GM12875 (cell line): ENCODE results near the gene ADAMTSL2.

Experiments used
- H3K4me3 ChIP-seq: one replicate; pipeline ENCODE4 v1.5.1; 2011; ENCODE audit warnings: low read depth, low read length, control low read depth
- TF ChIP-seq, protein P1 (sequence below): IDR thresholded peaks from 2 replicates; pipeline ENCODE4 v1.5.1; 2011; ENCODE audit warnings: low read depth, mild to moderate bottlenecking, control low read depth, inconsistent platforms, low read length, moderate library complexity, borderline replicate concordance; ENCODE audit not compliant: insufficient read depth

The ADAMTSL2 gene

DNA sequence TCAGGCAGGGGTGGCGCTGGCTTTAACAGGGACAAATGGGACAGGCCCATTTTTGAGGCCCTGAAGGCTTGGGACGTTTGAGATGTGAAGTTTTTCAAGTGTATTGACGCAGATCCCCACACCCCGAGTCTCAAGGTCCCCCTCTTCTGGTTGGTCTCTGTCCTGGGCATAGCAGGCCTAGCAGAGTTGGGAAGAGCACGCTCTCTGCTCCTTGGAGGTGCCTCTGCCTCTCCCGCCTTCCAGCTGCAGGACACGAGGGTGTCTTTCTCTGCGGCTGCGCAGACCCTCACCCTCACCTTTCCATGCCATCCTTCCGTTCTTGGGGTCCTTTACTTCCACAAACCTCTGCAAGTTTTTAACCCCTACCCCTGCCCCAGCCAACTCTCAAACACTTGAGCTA is 18.6 kb downstream of the ADAMTSL2 start:
- TF ChIP-seq, protein P1, sequence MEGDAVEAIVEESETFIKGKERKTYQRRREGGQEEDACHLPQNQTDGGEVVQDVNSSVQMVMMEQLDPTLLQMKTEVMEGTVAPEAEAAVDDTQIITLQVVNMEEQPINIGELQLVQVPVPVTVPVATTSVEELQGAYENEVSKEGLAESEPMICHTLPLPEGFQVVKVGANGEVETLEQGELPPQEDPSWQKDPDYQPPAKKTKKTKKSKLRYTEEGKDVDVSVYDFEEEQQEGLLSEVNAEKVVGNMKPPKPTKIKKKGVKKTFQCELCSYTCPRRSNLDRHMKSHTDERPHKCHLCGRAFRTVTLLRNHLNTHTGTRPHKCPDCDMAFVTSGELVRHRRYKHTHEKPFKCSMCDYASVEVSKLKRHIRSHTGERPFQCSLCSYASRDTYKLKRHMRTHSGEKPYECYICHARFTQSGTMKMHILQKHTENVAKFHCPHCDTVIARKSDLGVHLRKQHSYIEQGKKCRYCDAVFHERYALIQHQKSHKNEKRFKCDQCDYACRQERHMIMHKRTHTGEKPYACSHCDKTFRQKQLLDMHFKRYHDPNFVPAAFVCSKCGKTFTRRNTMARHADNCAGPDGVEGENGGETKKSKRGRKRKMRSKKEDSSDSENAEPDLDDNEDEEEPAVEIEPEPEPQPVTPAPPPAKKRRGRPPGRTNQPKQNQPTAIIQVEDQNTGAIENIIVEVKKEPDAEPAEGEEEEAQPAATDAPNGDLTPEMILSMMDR, result no peak
- no peak overlapping the region for H3K4me3 ChIP-seq

DNA sequence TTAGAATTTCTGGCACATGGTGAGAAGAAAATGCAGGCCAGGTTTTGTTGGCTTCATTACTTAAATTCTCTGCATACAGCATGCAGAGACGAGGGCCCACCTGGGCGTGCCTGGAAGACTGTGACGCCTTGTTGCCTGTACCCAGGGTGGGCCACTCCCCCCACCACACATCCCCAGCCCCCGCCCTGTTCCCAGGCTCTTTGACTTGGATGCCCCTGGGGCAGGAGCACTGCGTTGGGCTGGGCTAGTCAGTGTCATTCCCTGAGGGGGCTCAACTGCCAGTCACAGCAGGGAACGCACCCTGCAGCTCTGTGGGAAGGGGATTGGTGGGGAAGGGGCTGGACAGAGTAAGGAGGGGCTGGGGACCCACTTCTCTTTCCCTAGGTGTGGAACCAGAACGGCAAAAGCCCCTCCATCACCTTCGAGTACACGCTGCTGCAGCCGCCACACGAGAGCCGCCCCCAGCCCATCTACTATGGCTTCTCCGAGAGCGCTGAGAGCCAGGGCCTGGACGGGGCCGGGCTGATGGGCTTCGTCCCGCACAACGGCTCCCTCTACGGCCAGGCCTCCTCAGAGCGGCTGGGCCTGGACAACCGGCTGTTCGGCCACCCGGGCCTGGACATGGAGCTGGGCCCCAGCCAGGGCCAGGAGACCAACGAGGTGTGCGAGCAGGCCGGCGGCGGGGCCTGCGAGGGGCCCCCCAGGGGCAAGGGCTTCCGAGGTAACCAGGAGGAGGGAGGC is 19.6 kb downstream of the ADAMTSL2 start:
- no peak overlapping the region for H3K4me3 ChIP-seq
- TF ChIP-seq, protein P1, result no peak

DNA sequence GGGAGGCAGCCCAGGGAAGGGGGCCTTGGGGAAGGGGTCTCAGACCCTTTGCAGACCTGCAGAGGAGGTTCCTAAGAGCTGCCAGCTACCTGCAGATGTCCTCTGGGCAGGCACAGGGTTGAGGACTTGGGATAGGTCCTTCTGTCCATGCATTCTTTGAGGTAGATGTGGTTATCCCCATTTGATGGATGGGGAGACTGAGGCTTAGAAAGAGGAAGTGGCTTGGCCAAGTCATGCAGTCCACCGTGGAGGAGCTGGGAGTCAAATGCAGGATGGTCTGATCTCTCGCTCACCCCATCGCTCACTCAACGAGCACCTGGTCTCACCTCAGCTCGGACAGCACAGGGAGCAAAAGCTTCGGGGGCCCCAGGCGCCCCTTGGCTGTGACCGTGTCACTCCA is 20.2 kb downstream of the ADAMTSL2 start:
- TF ChIP-seq, protein P1, result no peak
- no peak overlapping the region for H3K4me3 ChIP-seq

DNA sequence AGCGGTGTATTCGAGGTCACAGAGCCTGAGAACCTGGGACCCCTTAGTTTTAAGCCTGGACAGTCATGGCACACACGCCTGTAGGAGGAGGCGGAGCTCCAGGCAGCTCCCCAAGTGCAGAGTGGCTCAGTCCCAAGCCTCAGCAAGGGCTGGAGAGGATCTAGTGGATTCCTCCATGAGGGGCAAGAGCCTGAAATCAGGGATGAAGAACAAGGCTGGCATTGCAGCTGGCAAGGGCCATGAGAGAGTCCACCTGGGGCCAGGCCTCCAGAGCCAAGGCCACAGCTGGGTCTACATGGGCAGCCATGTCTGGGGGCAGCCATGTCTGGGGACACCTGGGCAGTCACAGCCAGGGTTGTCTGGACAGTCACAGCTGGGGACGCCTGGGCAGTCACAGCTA is 21.9 kb downstream of the ADAMTSL2 start:
- TF ChIP-seq, protein P1, result no peak
- no peak overlapping the region for H3K4me3 ChIP-seq

DNA sequence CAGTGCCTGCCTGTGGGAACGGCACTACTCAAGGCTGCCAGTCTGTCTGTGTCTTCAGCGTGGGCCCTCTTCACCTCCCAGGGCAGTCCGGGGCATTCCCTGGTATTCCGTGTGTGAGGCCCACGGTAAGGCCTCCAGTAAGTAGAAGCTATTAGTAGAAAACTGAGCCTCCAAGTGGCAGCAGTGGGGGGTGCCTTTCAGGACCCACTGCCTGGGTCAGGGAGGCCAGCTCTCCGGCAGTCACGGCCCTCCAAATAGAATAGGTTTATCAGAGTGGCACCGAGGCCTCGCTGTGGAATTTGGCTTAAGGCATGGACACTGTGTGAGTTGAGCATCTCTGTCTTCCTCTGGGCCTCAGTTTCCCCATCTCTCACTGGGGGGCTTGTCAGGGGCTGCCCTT is 23.1 kb downstream of the ADAMTSL2 start:
- no peak overlapping the region for H3K4me3 ChIP-seq
- TF ChIP-seq, protein P1, result no peak

DNA sequence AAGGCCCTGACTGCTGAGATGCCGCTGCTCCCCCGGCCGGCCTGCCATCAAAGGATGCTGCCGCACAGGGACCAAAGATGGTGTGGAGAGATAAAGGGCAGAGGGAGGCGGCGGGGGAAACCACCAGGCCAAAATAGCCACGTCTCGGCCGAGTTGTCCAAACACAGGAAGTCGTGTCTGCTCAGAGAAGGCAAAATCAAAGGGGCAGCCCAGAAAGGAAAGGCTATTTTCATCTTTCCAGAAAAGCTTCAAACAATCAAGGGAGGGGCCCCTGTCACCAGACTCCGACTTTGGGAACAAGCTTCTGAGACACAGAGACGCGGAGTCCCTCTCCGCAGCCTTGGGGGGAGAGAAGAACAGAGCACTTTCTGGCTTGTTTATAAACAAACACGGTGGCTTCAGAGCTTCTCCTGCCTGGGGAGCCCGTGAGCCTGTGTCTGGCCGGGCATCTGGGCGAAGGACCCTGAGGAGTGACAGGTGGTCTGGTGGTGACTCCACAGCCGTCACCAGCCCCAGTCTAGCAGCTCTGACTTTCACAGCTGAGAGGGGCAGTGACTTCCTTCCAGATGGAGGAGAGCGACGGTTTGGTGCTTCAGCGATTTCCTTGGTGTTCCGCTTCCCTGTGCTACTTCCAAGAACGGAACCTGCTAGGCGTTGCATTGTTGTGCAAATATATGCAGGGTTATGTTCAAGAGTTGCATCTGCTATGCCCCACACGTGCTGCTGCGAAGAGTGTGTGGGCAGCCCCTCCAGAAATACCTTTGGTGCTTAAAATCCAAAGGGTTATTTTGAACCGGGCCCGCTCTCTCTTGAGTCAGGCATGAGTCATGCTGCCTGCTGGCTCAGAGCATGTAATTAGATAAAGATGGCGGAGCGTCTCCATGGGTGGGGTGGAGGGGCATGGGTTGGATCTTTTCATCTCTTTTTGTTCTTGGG is 24.0 kb downstream of the ADAMTSL2 start:
- TF ChIP-seq, protein P1, result no peak
- H3K4me3 ChIP-seq, result peak overlapping the region; percentile 33

DNA sequence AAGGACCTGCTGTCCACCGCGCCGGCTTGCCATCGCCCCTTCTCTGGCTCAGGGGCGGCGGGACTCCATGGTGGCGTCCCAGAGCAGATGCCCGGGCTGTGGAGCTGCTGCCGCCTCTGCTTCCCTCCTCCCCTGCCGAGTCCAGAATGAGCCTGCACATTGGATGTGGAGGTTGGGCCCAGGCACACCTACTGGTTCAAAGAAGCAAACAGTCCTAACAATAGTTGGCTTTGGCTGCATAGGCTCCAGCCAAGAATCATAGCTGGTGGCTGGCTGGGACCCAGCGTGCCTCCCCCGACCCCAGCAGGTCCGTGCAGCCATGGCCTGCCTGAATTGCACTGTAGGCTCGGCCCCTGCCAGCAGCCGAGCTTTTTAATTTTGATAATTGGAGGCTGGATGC is 25.8 kb downstream of the ADAMTSL2 start:
- TF ChIP-seq, protein P1, result no peak
- no peak overlapping the region for H3K4me3 ChIP-seq
